Activated CD4-positive, alpha-beta T cell treated with anti-CD3 and anti-CD28 coated beads for 48 hours (primary cell): ENCODE results near the gene MC4R.

ENCODE experiments used
- DNase-seq: peaks from one replicate; pipeline ENCODE4 v3.0.0-alpha.2; 2020

Gene MC4R

GRCh38 chr18:60322591-60322990 lies 50.0 kb downstream of the MC4R start:
- DNase-seq = no peak
